Activated CD4-positive, alpha-beta T cell treated with anti-CD3 and anti-CD28 coated beads for 48 hours (primary cell): ENCODE data around the gene WDFY3.

Source experiments
- DNase-seq: peaks from one replicate; pipeline ENCODE4 v3.0.0-alpha.2; 2020

Gene WDFY3

GRCh38 chr4:84786478-84786877 is 180.0 kb downstream of the WDFY3 start:
- no peak for DNase-seq

GRCh38 chr4:84782517-84782916 is 184.0 kb downstream of the WDFY3 start:
- DNase-seq, result no peak

- no peak for DNase-seq
Measured at GRCh38 chr4:84780719-84781118, 185.8 kb downstream of the WDFY3 start.

- DNase-seq, result no peak
Measured at GRCh38 chr4:84778041-84778440, 188.4 kb downstream of the WDFY3 start.

- DNase-seq, result no peak
Measured at GRCh38 chr4:84767168-84767567, 199.3 kb downstream of the WDFY3 start.

GRCh38 chr4:84753321-84753972 is 213.0 kb downstream of the WDFY3 start:
- no peak for DNase-seq

GRCh38 chr4:84751707-84752106 is 214.8 kb downstream of the WDFY3 start:
- no peak for DNase-seq

GRCh38 chr4:84750960-84751283 is 215.6 kb downstream of the WDFY3 start:
- DNase-seq, result no peak

- no peak for DNase-seq
Measured at GRCh38 chr4:84750260-84750959, 216.1 kb downstream of the WDFY3 start.

GRCh38 chr4:84740057-84740456 is 226.4 kb downstream of the WDFY3 start:
- DNase-seq, result no peak

- no peak for DNase-seq
Measured at GRCh38 chr4:84738622-84739021, 227.9 kb downstream of the WDFY3 start.

- no peak for DNase-seq
Measured at GRCh38 chr4:84737656-84738055, 228.8 kb downstream of the WDFY3 start.

- DNase-seq, result no peak
Measured at GRCh38 chr4:84734037-84734436, 232.5 kb downstream of the WDFY3 start.

GRCh38 chr4:84733343-84734033 is 233.0 kb downstream of the WDFY3 start:
- DNase-seq, result no peak

GRCh38 chr4:84730375-84730774 is 236.1 kb downstream of the WDFY3 start:
- no peak for DNase-seq

GRCh38 chr4:84727491-84727890 is 239.0 kb downstream of the WDFY3 start:
- DNase-seq, result no peak

GRCh38 chr4:84726356-84726755 is 240.1 kb downstream of the WDFY3 start:
- no peak for DNase-seq

- no peak for DNase-seq
Measured at GRCh38 chr4:84722720-84723119, 243.8 kb downstream of the WDFY3 start.

- no peak for DNase-seq
Measured at GRCh38 chr4:84719115-84719514, 247.4 kb downstream of the WDFY3 start.

GRCh38 chr4:84718699-84719098 is 247.8 kb downstream of the WDFY3 start:
- no peak for DNase-seq

GRCh38 chr4:84710548-84710947 is 255.9 kb downstream of the WDFY3 start:
- no peak for DNase-seq

- no peak for DNase-seq
Measured at GRCh38 chr4:84708406-84709135, 257.9 kb downstream of the WDFY3 start.

- no peak for DNase-seq
Measured at GRCh38 chr4:84706286-84706685, 260.2 kb downstream of the WDFY3 start.
